HCT116 (cell line): ENCODE data around the gene DAPL1. TPM values are rescaled to one million over a fixed set of nuclear protein-coding genes. Genes with fewer than 3 reads are reported as not detected.

Experiments used
- ATAC-seq: fragments of 200-7000 bp; cut with Tn5 transposase; 2 replicates; pipeline ENCODE4 v1.9.1; 2020; ENCODE audit warnings: mild to moderate bottlenecking, moderate library complexity
- BruUV-seq: library from RNA; stranded (reverse); fragments of 400-500 nt; replicated peaks from 2 replicates; lab custom pipeline; 2021; lab: Mats Ljungman, UMichigan
- CTCF ChIA-PET: fragments of 300-600 bp; sonication (Branson Sonifier 250); formaldehyde crosslinking; loops from one replicate; lab custom pipeline; 2021; ENCODE audit warnings: antibody characterized with exemption; lab: Charles Lee
- POLR2A ChIA-PET: fragments of 300-600, 350-600 bp; sonication (Branson Sonifier 250); formaldehyde crosslinking; loops from one replicate; lab custom pipeline; 2021; ENCODE audit warnings: antibody characterized with exemption; lab: Charles Lee
- RAD21 ChIA-PET, 2 experiments: fragments of 300-600 bp; sonication (Branson Sonifier 250); formaldehyde crosslinking; loops; one replicate each; lab custom pipeline; 2023; ENCODE audit warnings: low total read pairs in 2 of 2; ENCODE audit not compliant: uncharacterized antibody in 2 of 2, unreplicated experiment in 2 of 2, low non-redundant PET in 1 of 2; lab: Charles Lee
- DNase-seq: peaks from one replicate; pipeline ENCODE4 v3.0.0-alpha.2; 2010; ENCODE audit warnings: low read depth, low spot score
- H2AFZ ChIP-seq: fragments of 200-600 bp; shearing (Covaris generic), sonication (generic); 2 replicates; pipeline ENCODE4 v1.6.1; 2017; ENCODE audit warnings: low read depth, mixed run types, mixed read lengths, antibody characterized with exemption, low read length; ENCODE audit not compliant: poor library complexity, severe bottlenecking
- H3K27ac ChIP-seq: 2 replicates; pipeline ENCODE4 v1.5.1; 2012; ENCODE audit warnings: low read depth, low read length
- H3K27me3 ChIP-seq: fragments of 200-600 bp; sonication (generic); 2 replicates; pipeline ENCODE4 v1.6.1; 2016; ENCODE audit warnings: mixed run types, low read length, mixed read lengths; ENCODE audit not compliant: insufficient read depth
- H3K36me3 ChIP-seq, 2 experiments: fragments of 200-500 bp in 1 of 2; fragments of 200-600 bp in 1 of 2; sonication (Bioruptor generic) in 1 of 2; sonication (generic) in 1 of 2; 2 replicates each; pipeline versions ENCODE4 v1.5.1 to v1.6.1; 2014 to 2016; ENCODE audit warnings: low read length in 2 of 2, inconsistent platforms in 1 of 2, mixed read lengths in 1 of 2, mixed run types in 1 of 2; ENCODE audit not compliant: insufficient read depth in 2 of 2, control insufficient read depth in 1 of 2
- H3K4me1 ChIP-seq, 2 experiments: fragments of 200-600 bp in 1 of 2; sonication (generic) in 1 of 2; 2 replicates each; pipeline versions ENCODE4 v1.5.1 to v1.6.1; 2012 to 2017; ENCODE audit warnings: low read length in 2 of 2, inconsistent platforms in 1 of 2, mild to moderate bottlenecking in 1 of 2, mixed read lengths in 1 of 2, mixed run types in 1 of 2, moderate library complexity in 1 of 2; ENCODE audit not compliant: insufficient read depth in 2 of 2, control insufficient read depth in 1 of 2
- H3K4me2 ChIP-seq: fragments of 200-600 bp; sonication (generic); 2 replicates; pipeline ENCODE4 v1.6.1; 2017; ENCODE audit warnings: mixed run types, low read length, mixed read lengths
- H3K4me3 ChIP-seq, 2 experiments: fragments of 200-600 bp in 1 of 2; sonication (generic) in 1 of 2; replicated peaks in 1 of 2; 2 replicates each; pipeline ENCODE4 v1.5.1; 2011 to 2016; ENCODE audit warnings: low read length in 2 of 2, control low read depth in 1 of 2, low read depth in 1 of 2, mild to moderate bottlenecking in 1 of 2, mixed read lengths in 1 of 2, mixed run types in 1 of 2
- H3K79me2 ChIP-seq: fragments of 200-600 bp; sonication (generic); 2 replicates; pipeline ENCODE4 v1.6.1; 2017; ENCODE audit warnings: mild to moderate bottlenecking, mixed run types, low read length, moderate library complexity, mixed read lengths; ENCODE audit not compliant: insufficient read depth
- H3K9ac ChIP-seq: fragments of 200-600 bp; sonication (generic); 2 replicates; pipeline ENCODE4 v1.6.1; 2016; ENCODE audit warnings: low read length, mixed read lengths
- H3K9me2 ChIP-seq: fragments of 200-600 bp; sonication (generic), shearing (Covaris generic); 2 replicates; pipeline ENCODE4 v1.6.1; 2017; ENCODE audit warnings: mixed run types, mild to moderate bottlenecking, moderate library complexity; ENCODE audit not compliant: insufficient read depth
- H3K9me3 ChIP-seq, 2 experiments: fragments of 200-500 bp in 1 of 2; fragments of 200-600 bp in 1 of 2; sonication (Bioruptor generic) in 1 of 2; sonication (generic) in 1 of 2; 2 replicates each; pipeline ENCODE4 v1.6.1; 2014 to 2017; ENCODE audit warnings: low read length in 2 of 2, mixed read lengths in 2 of 2, inconsistent platforms in 1 of 2, low read depth in 1 of 2, mild to moderate bottlenecking in 1 of 2, mixed run types in 1 of 2, moderate library complexity in 1 of 2; ENCODE audit not compliant: control insufficient read depth in 1 of 2, insufficient read depth in 1 of 2
- H4K20me1 ChIP-seq: fragments of 200-600 bp; sonication (generic), shearing (Covaris generic); 2 replicates; pipeline ENCODE4 v1.6.1; 2017; ENCODE audit warnings: mixed run types, mild to moderate bottlenecking, moderate library complexity; ENCODE audit not compliant: insufficient read depth
- ATF3 ChIP-seq: IDR thresholded peaks from 2 replicates; pipeline ENCODE4 v1.6.1; 2012
- CBX3 ChIP-seq: IDR thresholded peaks from 2 replicates; pipeline ENCODE4 v1.6.1; 2012; ENCODE audit warnings: low read depth
- CTCF ChIP-seq, 3 experiments: fragments of 200-600 bp in 1 of 3; sonication (generic) in 1 of 3; IDR thresholded peaks in 2 of 3; conservative IDR thresholded peaks in 1 of 3; 2 replicates each; pipeline ENCODE4 v1.5.1; 2012 to 2017; ENCODE audit warnings: low read depth in 2 of 3, low read length in 2 of 3, antibody characterized with exemption in 1 of 3, borderline replicate concordance in 1 of 3, control low read depth in 1 of 3, mild to moderate bottlenecking in 1 of 3, mixed read lengths in 1 of 3, mixed run types in 1 of 3, moderate library complexity in 1 of 3; ENCODE audit not compliant: insufficient read depth in 1 of 3
- MAX ChIP-seq: IDR thresholded peaks from 2 replicates; pipeline ENCODE4 v1.6.1; 2012
- POLR2A ChIP-seq: IDR thresholded peaks from 2 replicates; pipeline ENCODE4 v1.7.0; 2011; ENCODE audit warnings: borderline replicate concordance; ENCODE audit not compliant: insufficient read depth, insufficient read length; ENCODE audit errors: extremely low read depth
- RAD21 ChIP-seq: IDR thresholded peaks from 2 replicates; pipeline ENCODE4 v1.6.1; 2012; ENCODE audit warnings: low read depth, mild to moderate bottlenecking
- SIN3A ChIP-seq: IDR thresholded peaks from 2 replicates; pipeline ENCODE4 v1.6.1; 2012; ENCODE audit warnings: low read depth
- YY1 ChIP-seq: IDR thresholded peaks from 2 replicates; pipeline ENCODE4 v1.6.1; 2011; ENCODE audit warnings: low read length, low read depth, moderate library complexity, mild to moderate bottlenecking; ENCODE audit not compliant: insufficient replicate concordance; ENCODE audit errors: extremely low read depth
- intact Hi-C: fragments of 100-400 bp; cut with micrococcal nuclease; formaldehyde crosslinking; loops from 2 replicates; pipeline ENCODE4 v1.10.0; 2022
- total RNA-seq: library from RNA; stranded (reverse); gene quantifications from one replicate; pipeline ENCODE4 v1.2.1, GENCODE V29; 2021; ENCODE audit not compliant: unreplicated experiment

DAPL1 gene
- total RNA-seq, 1 experiment from 2014 or later: not detected

- TF ChIP-seq MAX: no peak
- TF ChIP-seq RAD21: no peak
- TF ChIP-seq POLR2A: no peak
These were observed 10.8 kb downstream of the DAPL1 start (continued) for GRCh38 chr2:158805936-158806335.

GRCh38 chr2:158806941-158807340 lies 11.8 kb downstream of the DAPL1 start:
- no peaks in the 10 kb centered on the region for H3K9me2 ChIP-seq
- CTCF ChIA-PET: no interaction called here

More at GRCh38 chr2:158806941-158807340, 11.8 kb downstream of the DAPL1 start:
- no TSS peak for BruUV-seq
- no peak for DNase-seq
- Histone ChIP-seq H3K27ac (no peak overlapping the region), H3K4me1 (no peaks in the 10 kb centered on the region), H3K79me2 (no peaks in the 10 kb centered on the region), H3K9me3 (no peaks in the 10 kb centered on the region), H3K36me3 (no peaks in the 10 kb centered on the region), H3K4me2 (no peak overlapping the region), H4K20me1 (no peaks in the 10 kb centered on the region), H3K9ac (no peak overlapping the region), H2AFZ (no peak overlapping the region), H3K27me3 (0 out of 2 replicates have a peak, but pooled peaks cover 5% of the 10 kb centered on the region), H3K4me3 (no peak overlapping the region)
- RAD21 ChIA-PET: no interaction called here
- no peak for TF ChIP-seq CBX3
- TF ChIP-seq YY1: no peak
- no peak for TF ChIP-seq SIN3A
- no peak for TF ChIP-seq MAX
- TF ChIP-seq CTCF (IDR thresholded peaks at IDR 0.05 in 2 of 3, conservative IDR thresholded peaks at IDR 0.05 in 1 of 3; ENCODE audit: borderline replicate concordance in 1 of 3, insufficient read depth in 1 of 3, low read depth in 2 of 3, low read length in 2 of 3): no peak
- no peak for TF ChIP-seq ATF3
- POLR2A ChIA-PET: no interaction called here
- ATAC-seq: no peak
- intact Hi-C loops: no loop called here
